ENCODE results near the gene NRP2.
A peak's percentile ranks its signal among the peaks of the same experiment; 100 is the strongest.

GRCh38 chr2:205680067-205680466 lies 2.2 kb upstream of the NRP2 start:
- TF ChIP-seq CTCF (IDR thresholded peaks at IDR 0.05) (peak; percentile 58 to 67 (median 65)), POLR2A (IDR thresholded peaks at IDR 0.05) (no peak)

Data from transverse colon (tissue), 3 donors.